GM23338 (cell line): ENCODE measurements around the gene OLFML1. TPM values are rescaled to one million over a fixed set of nuclear protein-coding genes. Genes with fewer than 3 reads are reported as not detected.

ENCODE experiments used
- ATAC-seq: fragments of 200-7000 bp; cut with Tn5 transposase; 3 replicates; pipeline ENCODE4 v1.9.1; 2020
- DNase-seq: peaks from one replicate; pipeline ENCODE4 v3.0.0-alpha.2; 2015; ENCODE audit warnings: low spot score
- H2AFZ ChIP-seq: fragments of 200-600 bp; sonication (generic); 2 replicates; pipeline ENCODE4 v1.8.0; 2016; ENCODE audit warnings: antibody characterized with exemption, mild to moderate bottlenecking, moderate library complexity
- H3F3A ChIP-seq: fragments of 200-600 bp; sonication (generic); replicated peaks from 2 replicates; pipeline ENCODE4 v1.8.0; 2017; ENCODE audit warnings: antibody characterized with exemption, mixed run types, low read depth
- H3K27ac ChIP-seq: fragments of 200-600 bp; sonication (generic); 2 replicates; pipeline ENCODE4 v1.6.1; 2016; ENCODE audit warnings: low read depth
- H3K27me3 ChIP-seq: fragments of 200-600 bp; sonication (generic); 2 replicates; pipeline ENCODE4 v1.8.0; 2016; ENCODE audit warnings: mild to moderate bottlenecking, mixed run types, moderate library complexity; ENCODE audit not compliant: insufficient read depth
- H3K36me3 ChIP-seq: fragments of 200-600 bp; sonication (generic); 2 replicates; pipeline ENCODE4 v1.8.0; 2016; ENCODE audit warnings: mild to moderate bottlenecking; ENCODE audit not compliant: insufficient read depth
- H3K4me1 ChIP-seq: fragments of 200-600 bp; sonication (generic); 2 replicates; pipeline ENCODE4 v1.8.0; 2016; ENCODE audit warnings: mild to moderate bottlenecking, moderate library complexity; ENCODE audit not compliant: insufficient read depth
- H3K4me2 ChIP-seq: fragments of 200-600 bp; sonication (generic); 2 replicates; pipeline ENCODE4 v1.7.1; 2017; ENCODE audit warnings: mixed run types
- H3K4me3 ChIP-seq: fragments of 200-600 bp; sonication (generic); 2 replicates; pipeline ENCODE4 v1.6.1; 2016; ENCODE audit warnings: mixed run types
- H3K79me2 ChIP-seq: fragments of 200-600 bp; sonication (generic); replicated peaks from 2 replicates; pipeline ENCODE4 v1.8.0; 2017; ENCODE audit warnings: mild to moderate bottlenecking; ENCODE audit not compliant: insufficient read depth
- H3K9me2 ChIP-seq: fragments of 200-600 bp; sonication (generic); 2 replicates; pipeline ENCODE4 v1.8.0; 2017; ENCODE audit not compliant: insufficient read depth
- H4K20me1 ChIP-seq: fragments of 200-600 bp; sonication (generic); replicated peaks from 2 replicates; pipeline ENCODE4 v1.8.0; 2017; ENCODE audit warnings: mild to moderate bottlenecking; ENCODE audit not compliant: insufficient read depth
- H3K27ac Mint-ChIP-seq: 2 replicates; pipeline ENCODE4 v1.8.0; 2020; ENCODE audit warnings: inconsistent platforms, mild to moderate bottlenecking, moderate library complexity, mixed read lengths
- H3K27me3 Mint-ChIP-seq: 3 replicates; pipeline ENCODE4 v1.8.0; 2022; ENCODE audit warnings: low read depth, mild to moderate bottlenecking, moderate library complexity, mixed read lengths, inconsistent platforms; ENCODE audit not compliant: insufficient read depth, poor library complexity
- H3K36me3 Mint-ChIP-seq: 3 replicates; pipeline ENCODE4 v1.8.0; 2021; ENCODE audit warnings: low read depth, mild to moderate bottlenecking, inconsistent platforms, moderate library complexity, mixed read lengths
- H3K4me1 Mint-ChIP-seq: 3 replicates; pipeline ENCODE4 v1.8.0; 2020; ENCODE audit warnings: mild to moderate bottlenecking, inconsistent platforms, mixed read lengths
- H3K4me3 Mint-ChIP-seq: 3 replicates; pipeline ENCODE4 v1.8.0; 2021; ENCODE audit warnings: moderate library complexity, mild to moderate bottlenecking, inconsistent platforms, mixed read lengths
- H3K9me3 Mint-ChIP-seq: 3 replicates; pipeline ENCODE4 v1.8.0; 2020; ENCODE audit warnings: moderate library complexity, mild to moderate bottlenecking, inconsistent platforms, mixed read lengths
- CREB1 ChIP-seq: fragments of 250-450 bp; sonication (Bioruptor Pico); IDR thresholded peaks from 2 replicates; pipeline ENCODE4 v1.5.0; 2020; ENCODE audit warnings: low read depth, mild to moderate bottlenecking, moderate library complexity
- EZH2 ChIP-seq: fragments of 200-600 bp; sonication (generic); IDR thresholded peaks from one replicate; pipeline ENCODE4 v1.8.0; 2017; ENCODE audit warnings: antibody characterized with exemption, mild to moderate bottlenecking, low read depth; ENCODE audit not compliant: unreplicated experiment
- EZH2phosphoT487 ChIP-seq: fragments of 200-600 bp; sonication (generic); IDR thresholded peaks from one replicate; pipeline ENCODE4 v1.8.1; 2018; ENCODE audit warnings: antibody characterized with exemption; ENCODE audit not compliant: unreplicated experiment
- JUNB ChIP-seq: IDR thresholded peaks from one replicate; pipeline ENCODE4 v1.6.1; 2016; ENCODE audit warnings: antibody characterized with exemption; ENCODE audit not compliant: unreplicated experiment
- NANOG ChIP-seq: IDR thresholded peaks from 2 replicates; pipeline ENCODE4 v1.6.1; 2016; ENCODE audit warnings: antibody characterized with exemption, borderline replicate concordance
- POLR2AphosphoS5 ChIP-seq: IDR thresholded peaks from 2 replicates; pipeline ENCODE4 v1.6.1; 2016; ENCODE audit warnings: antibody characterized with exemption, low read depth
- STAT1 ChIP-seq: IDR thresholded peaks from one replicate; pipeline ENCODE4 v1.6.1; 2016; ENCODE audit warnings: antibody characterized with exemption; ENCODE audit not compliant: unreplicated experiment
- ZNF114 ChIP-seq: fragments of 250-450 bp; sonication (Bioruptor Pico); IDR thresholded peaks from 2 replicates; pipeline ENCODE4 v1.5.0; 2020; ENCODE audit warnings: mild to moderate bottlenecking, moderate library complexity
- ZNF331 ChIP-seq: fragments of 250-450 bp; sonication (Bioruptor Pico); IDR thresholded peaks from 2 replicates; pipeline ENCODE4 v1.5.0; 2020; ENCODE audit warnings: low read depth, mild to moderate bottlenecking, moderate library complexity
- polyA plus RNA-seq: library from polyadenylated mRNA; unstranded; fragments of >200 nt; fragmentation: Nextera tagmentation; extraction: Ambion mirVana; gene quantifications from 2 replicates; pipeline ENCODE4 v1.2.1, GENCODE V29; 2016
- total RNA-seq: library from RNA; depleted of rRNA; stranded (reverse); fragments of >200 nt; shearing (Covaris generic); gene quantifications from 2 replicates; pipeline ENCODE4 v1.2.3, GENCODE V29; 2014
- TF ChIP-seq, protein P1 (sequence below), 2 experiments: fragments of 200-600 bp in 1 of 2; sonication (generic) in 1 of 2; conservative IDR thresholded peaks; 2 replicates each; pipeline versions ENCODE4 v1.5.1 to v1.6.1; 2016 to 2017; ENCODE audit warnings: antibody characterized with exemption in 2 of 2, low read depth in 2 of 2, mild to moderate bottlenecking in 2 of 2, moderate library complexity in 1 of 2
- TF ChIP-seq, protein P2 (sequence below): fragments of 250-450 bp; sonication (Bioruptor Pico); IDR thresholded peaks from 2 replicates; pipeline ENCODE4 v1.5.0; 2020; ENCODE audit warnings: mild to moderate bottlenecking, moderate library complexity
- TF ChIP-seq, protein P3 (sequence below): IDR thresholded peaks from one replicate; pipeline ENCODE4 v1.6.1; 2018; ENCODE audit warnings: antibody characterized with exemption; ENCODE audit not compliant: unreplicated experiment
- TF ChIP-seq, protein P4 (sequence below): IDR thresholded peaks from 2 replicates; pipeline ENCODE4 v1.6.1; 2016; ENCODE audit warnings: antibody characterized with exemption

OLFML1 gene
- total and polyA plus RNA-seq, 2 experiments from 2014 or later = 0.21 TPM; not detected in 1

DNA sequence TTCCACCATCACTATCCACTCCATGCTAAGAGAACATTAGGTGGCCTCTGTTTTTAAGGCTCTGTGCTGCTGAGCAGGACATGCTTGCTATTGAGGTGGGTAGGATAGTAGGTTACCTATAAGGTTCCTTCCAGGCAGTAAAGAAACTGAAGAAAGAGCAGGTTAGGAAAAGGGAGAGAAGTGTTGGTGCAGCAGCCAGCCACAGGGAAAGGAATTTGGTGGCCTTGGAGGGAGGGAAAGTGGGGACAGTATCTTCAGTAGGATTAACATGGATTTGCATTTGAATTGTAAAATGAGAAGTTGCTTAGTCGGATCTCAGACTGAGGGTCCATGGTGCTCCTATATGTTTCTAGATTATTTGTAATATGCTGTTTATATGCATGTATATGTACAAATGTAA is 49.2 kb upstream of the OLFML1 start:
- H3K27me3 Mint-ChIP-seq = no peaks in the 10 kb centered on the region
- peak; percentile 50 for ATAC-seq

More for the DNA sequence above, 49.2 kb upstream of the OLFML1 start:
- Histone ChIP-seq H3K4me2 (no peak overlapping the region), H3K36me3 (no peaks in the 10 kb centered on the region), H4K20me1 (no peaks in the 10 kb centered on the region), H3F3A (no peaks in the 10 kb centered on the region), H3K79me2 (no peaks in the 10 kb centered on the region), H3K4me1 (peaks cover 11% of the 10 kb centered on the region; the same call in 1 of the 2 replicates), H3K4me3 (no peak overlapping the region), H3K27me3 (no peaks in the 10 kb centered on the region), H3K27ac (no peak overlapping the region), H2AFZ (no peak overlapping the region), H3K9me2 (0 out of 2 replicates have a peak, but pooled peaks cover 5% of the 10 kb centered on the region)
- Mint-ChIP-seq H3K36me3 (no peaks in the 10 kb centered on the region), H3K4me3 (no peak overlapping the region; the same call in 2 of the 3 replicates), H3K4me1 (peaks cover 13% of the 10 kb centered on the region), H3K27ac (no peak overlapping the region), H3K9me3 (no peaks in the 10 kb centered on the region)
- DNase-seq = no peak
- no peak for TF ChIP-seq JUNB
- TF ChIP-seq POLR2AphosphoS5 = no peak
- no peak for TF ChIP-seq EZH2phosphoT487
- no peak for TF ChIP-seq ZNF331 (CRISPR knock-in tag)
- TF ChIP-seq, protein P1, sequence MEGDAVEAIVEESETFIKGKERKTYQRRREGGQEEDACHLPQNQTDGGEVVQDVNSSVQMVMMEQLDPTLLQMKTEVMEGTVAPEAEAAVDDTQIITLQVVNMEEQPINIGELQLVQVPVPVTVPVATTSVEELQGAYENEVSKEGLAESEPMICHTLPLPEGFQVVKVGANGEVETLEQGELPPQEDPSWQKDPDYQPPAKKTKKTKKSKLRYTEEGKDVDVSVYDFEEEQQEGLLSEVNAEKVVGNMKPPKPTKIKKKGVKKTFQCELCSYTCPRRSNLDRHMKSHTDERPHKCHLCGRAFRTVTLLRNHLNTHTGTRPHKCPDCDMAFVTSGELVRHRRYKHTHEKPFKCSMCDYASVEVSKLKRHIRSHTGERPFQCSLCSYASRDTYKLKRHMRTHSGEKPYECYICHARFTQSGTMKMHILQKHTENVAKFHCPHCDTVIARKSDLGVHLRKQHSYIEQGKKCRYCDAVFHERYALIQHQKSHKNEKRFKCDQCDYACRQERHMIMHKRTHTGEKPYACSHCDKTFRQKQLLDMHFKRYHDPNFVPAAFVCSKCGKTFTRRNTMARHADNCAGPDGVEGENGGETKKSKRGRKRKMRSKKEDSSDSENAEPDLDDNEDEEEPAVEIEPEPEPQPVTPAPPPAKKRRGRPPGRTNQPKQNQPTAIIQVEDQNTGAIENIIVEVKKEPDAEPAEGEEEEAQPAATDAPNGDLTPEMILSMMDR (conservative IDR thresholded peaks at IDR 0.05; ENCODE audit: low read depth in 2 of 2) = no peak
- TF ChIP-seq NANOG = no peak
- TF ChIP-seq, protein P2, sequence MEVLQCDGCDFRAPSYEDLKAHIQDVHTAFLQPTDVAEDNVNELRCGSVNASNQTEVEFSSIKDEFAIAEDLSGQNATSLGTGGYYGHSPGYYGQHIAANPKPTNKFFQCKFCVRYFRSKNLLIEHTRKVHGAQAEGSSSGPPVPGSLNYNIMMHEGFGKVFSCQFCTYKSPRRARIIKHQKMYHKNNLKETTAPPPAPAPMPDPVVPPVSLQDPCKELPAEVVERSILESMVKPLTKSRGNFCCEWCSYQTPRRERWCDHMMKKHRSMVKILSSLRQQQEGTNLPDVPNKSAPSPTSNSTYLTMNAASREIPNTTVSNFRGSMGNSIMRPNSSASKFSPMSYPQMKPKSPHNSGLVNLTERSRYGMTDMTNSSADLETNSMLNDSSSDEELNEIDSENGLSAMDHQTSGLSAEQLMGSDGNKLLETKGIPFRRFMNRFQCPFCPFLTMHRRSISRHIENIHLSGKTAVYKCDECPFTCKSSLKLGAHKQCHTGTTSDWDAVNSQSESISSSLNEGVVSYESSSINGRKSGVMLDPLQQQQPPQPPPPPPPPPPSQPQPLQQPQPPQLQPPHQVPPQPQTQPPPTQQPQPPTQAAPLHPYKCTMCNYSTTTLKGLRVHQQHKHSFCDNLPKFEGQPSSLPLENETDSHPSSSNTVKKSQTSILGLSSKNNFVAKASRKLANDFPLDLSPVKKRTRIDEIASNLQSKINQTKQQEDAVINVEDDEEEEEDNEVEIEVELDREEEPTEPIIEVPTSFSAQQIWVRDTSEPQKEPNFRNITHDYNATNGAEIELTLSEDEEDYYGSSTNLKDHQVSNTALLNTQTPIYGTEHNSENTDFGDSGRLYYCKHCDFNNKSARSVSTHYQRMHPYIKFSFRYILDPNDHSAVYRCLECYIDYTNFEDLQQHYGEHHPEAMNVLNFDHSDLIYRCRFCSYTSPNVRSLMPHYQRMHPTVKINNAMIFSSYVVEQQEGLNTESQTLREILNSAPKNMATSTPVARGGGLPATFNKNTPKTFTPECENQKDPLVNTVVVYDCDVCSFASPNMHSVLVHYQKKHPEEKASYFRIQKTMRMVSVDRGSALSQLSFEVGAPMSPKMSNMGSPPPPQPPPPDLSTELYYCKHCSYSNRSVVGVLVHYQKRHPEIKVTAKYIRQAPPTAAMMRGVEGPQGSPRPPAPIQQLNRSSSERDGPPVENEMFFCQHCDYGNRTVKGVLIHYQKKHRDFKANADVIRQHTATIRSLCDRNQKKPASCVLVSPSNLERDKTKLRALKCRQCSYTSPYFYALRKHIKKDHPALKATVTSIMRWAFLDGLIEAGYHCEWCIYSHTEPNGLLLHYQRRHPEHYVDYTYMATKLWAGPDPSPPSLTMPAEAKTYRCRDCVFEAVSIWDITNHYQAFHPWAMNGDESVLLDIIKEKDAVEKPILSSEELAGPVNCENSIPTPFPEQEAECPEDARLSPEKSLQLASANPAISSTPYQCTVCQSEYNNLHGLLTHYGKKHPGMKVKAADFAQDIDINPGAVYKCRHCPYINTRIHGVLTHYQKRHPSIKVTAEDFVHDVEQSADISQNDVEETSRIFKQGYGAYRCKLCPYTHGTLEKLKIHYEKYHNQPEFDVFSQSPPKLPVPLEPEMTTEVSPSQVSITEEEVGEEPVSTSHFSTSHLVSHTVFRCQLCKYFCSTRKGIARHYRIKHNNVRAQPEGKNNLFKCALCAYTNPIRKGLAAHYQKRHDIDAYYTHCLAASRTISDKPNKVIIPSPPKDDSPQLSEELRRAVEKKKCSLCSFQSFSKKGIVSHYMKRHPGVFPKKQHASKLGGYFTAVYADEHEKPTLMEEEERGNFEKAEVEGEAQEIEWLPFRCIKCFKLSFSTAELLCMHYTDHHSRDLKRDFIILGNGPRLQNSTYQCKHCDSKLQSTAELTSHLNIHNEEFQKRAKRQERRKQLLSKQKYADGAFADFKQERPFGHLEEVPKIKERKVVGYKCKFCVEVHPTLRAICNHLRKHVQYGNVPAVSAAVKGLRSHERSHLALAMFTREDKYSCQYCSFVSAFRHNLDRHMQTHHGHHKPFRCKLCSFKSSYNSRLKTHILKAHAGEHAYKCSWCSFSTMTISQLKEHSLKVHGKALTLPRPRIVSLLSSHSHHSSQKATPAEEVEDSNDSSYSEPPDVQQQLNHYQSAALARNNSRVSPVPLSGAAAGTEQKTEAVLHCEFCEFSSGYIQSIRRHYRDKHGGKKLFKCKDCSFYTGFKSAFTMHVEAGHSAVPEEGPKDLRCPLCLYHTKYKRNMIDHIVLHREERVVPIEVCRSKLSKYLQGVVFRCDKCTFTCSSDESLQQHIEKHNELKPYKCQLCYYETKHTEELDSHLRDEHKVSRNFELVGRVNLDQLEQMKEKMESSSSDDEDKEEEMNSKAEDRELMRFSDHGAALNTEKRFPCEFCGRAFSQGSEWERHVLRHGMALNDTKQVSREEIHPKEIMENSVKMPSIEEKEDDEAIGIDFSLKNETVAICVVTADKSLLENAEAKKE (CRISPR knock-in tag) = no peak
- TF ChIP-seq ZNF114 (CRISPR knock-in tag) = no peak
- no peak for TF ChIP-seq STAT1
- TF ChIP-seq, protein P3, sequence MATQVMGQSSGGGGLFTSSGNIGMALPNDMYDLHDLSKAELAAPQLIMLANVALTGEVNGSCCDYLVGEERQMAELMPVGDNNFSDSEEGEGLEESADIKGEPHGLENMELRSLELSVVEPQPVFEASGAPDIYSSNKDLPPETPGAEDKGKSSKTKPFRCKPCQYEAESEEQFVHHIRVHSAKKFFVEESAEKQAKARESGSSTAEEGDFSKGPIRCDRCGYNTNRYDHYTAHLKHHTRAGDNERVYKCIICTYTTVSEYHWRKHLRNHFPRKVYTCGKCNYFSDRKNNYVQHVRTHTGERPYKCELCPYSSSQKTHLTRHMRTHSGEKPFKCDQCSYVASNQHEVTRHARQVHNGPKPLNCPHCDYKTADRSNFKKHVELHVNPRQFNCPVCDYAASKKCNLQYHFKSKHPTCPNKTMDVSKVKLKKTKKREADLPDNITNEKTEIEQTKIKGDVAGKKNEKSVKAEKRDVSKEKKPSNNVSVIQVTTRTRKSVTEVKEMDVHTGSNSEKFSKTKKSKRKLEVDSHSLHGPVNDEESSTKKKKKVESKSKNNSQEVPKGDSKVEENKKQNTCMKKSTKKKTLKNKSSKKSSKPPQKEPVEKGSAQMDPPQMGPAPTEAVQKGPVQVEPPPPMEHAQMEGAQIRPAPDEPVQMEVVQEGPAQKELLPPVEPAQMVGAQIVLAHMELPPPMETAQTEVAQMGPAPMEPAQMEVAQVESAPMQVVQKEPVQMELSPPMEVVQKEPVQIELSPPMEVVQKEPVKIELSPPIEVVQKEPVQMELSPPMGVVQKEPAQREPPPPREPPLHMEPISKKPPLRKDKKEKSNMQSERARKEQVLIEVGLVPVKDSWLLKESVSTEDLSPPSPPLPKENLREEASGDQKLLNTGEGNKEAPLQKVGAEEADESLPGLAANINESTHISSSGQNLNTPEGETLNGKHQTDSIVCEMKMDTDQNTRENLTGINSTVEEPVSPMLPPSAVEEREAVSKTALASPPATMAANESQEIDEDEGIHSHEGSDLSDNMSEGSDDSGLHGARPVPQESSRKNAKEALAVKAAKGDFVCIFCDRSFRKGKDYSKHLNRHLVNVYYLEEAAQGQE = no peak
- no peak for TF ChIP-seq EZH2
- TF ChIP-seq, protein P4, sequence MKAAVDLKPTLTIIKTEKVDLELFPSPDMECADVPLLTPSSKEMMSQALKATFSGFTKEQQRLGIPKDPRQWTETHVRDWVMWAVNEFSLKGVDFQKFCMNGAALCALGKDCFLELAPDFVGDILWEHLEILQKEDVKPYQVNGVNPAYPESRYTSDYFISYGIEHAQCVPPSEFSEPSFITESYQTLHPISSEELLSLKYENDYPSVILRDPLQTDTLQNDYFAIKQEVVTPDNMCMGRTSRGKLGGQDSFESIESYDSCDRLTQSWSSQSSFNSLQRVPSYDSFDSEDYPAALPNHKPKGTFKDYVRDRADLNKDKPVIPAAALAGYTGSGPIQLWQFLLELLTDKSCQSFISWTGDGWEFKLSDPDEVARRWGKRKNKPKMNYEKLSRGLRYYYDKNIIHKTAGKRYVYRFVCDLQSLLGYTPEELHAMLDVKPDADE = no peak
- TF ChIP-seq CREB1 = no peak
